Urothelium cell line (cell line): ENCODE measurements around the gene LBHD2.
"Not testable (repeated sequence)": the region's sequence is repeated elsewhere in the genome, so short reads cannot be mapped to it uniquely, and the experiment has no call there.

Source experiments
- DNase-seq: peaks from one replicate; pipeline ENCODE4 v3.0.0; 2011; ENCODE audit warnings: low spot score, mixed read lengths
- FAIRE-seq: peaks from 2 replicates; lab custom pipeline; 2011; peaks lifted over from hg19 to GRCh38; lab: Jason Lieb, UNC

LBHD2 gene

GRCh38 chr14:103102689-103103260, 18.8 kb downstream of the LBHD2 start:
- FAIRE-seq (no peak), DNase-seq (no peak)

- DNase-seq = peak; percentile 38
- no peak for FAIRE-seq
Measured at GRCh38 chr14:103103461-103104388, 19.7 kb downstream of the LBHD2 start.

GRCh38 chr14:103104389-103104653, 20.3 kb downstream of the LBHD2 start:
- FAIRE-seq (no peak), DNase-seq (no peak)

GRCh38 chr14:103104654-103105452, 20.8 kb downstream of the LBHD2 start:
- FAIRE-seq (peak; percentile 59), DNase-seq (peak; percentile 64)

GRCh38 chr14:103105580-103106150, 21.7 kb downstream of the LBHD2 start:
- FAIRE-seq (no peak), DNase-seq (no peak)

GRCh38 chr14:103107455-103107854, 23.4 kb downstream of the LBHD2 start:
- DNase-seq (no peak), FAIRE-seq (no peak)

- FAIRE-seq (no peak), DNase-seq (no peak)
Measured at GRCh38 chr14:103107941-103108748, 24.1 kb downstream of the LBHD2 start.

- no peak for FAIRE-seq
- DNase-seq = peak; percentile 54
Measured at GRCh38 chr14:103108749-103109207, 24.8 kb downstream of the LBHD2 start.

- FAIRE-seq (peak; percentile 32), DNase-seq (peak; percentile 67)
Measured at GRCh38 chr14:103109535-103110441, 25.8 kb downstream of the LBHD2 start.

GRCh38 chr14:103110681-103111231, 26.7 kb downstream of the LBHD2 start:
- FAIRE-seq (no peak), DNase-seq (no peak)

- FAIRE-seq (no peak), DNase-seq (no peak)
Measured at GRCh38 chr14:103111232-103111868, 27.3 kb downstream of the LBHD2 start.

- FAIRE-seq (no peak), DNase-seq (no peak)
Measured at GRCh38 chr14:103112400-103113243, 28.6 kb downstream of the LBHD2 start.

- no peak for DNase-seq
- FAIRE-seq = no peak
Measured at GRCh38 chr14:103113303-103113702, 29.3 kb downstream of the LBHD2 start.

- FAIRE-seq (no peak), DNase-seq (no peak)
Measured at GRCh38 chr14:103113774-103114173, 29.8 kb downstream of the LBHD2 start.

GRCh38 chr14:103115086-103115679, 31.2 kb downstream of the LBHD2 start:
- not testable (repeated sequence) for DNase-seq, FAIRE-seq

- DNase-seq (no peak), FAIRE-seq (no peak)
Measured at GRCh38 chr14:103115845-103116572, 32.0 kb downstream of the LBHD2 start.

- DNase-seq (peak; percentile 47), FAIRE-seq (no peak)
Measured at GRCh38 chr14:103116636-103117035, 32.6 kb downstream of the LBHD2 start.
